ENCODE measurements around the gene CMSS1.

DNA sequence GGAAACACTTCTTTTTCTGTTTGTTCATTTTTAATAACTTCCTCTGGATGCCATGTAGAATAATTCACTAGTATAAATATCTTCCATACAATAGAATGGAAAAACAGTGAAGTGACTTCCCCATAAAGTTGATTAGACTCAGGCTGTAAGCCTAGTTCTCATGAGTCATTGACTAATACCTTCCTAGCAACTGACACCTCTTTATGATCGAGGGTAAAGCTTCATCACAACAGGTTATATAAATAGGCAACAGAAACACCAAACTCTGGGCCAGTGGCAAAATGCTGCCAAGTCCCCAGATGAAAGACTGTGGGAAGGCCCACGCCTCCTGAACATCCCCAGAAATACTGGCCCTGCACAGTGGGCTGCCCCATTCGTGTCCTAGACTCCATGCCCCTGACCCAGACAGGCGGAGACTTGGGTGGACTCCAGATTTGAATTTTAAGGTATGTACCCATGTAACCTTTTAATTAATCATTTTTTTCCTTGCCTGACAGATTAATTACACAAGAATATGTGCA, 371.8 kb downstream of the CMSS1 start:
- TF ChIP-seq ZNF274 (IDR thresholded peaks at IDR 0.05; ENCODE audit: low read depth, low read length) (no peak), YY1 (IDR thresholded peaks at IDR 0.05; ENCODE audit: insufficient read depth, insufficient read length) (no peak)
